GM12878 (cell line): ENCODE data around the gene URAD.

Experiments
- BCL11A ChIP-seq: IDR thresholded peaks from 2 replicates; pipeline ENCODE4 v1.6.1; 2011; ENCODE audit warnings: low read depth, low read length
- CBX3 ChIP-seq: fragments of 200-600 bp; sonication (generic); IDR thresholded peaks from 2 replicates; pipeline ENCODE4 v1.6.1; 2016; ENCODE audit warnings: low read depth, borderline replicate concordance
- CHD2 ChIP-seq: IDR thresholded peaks from 2 replicates; pipeline ENCODE4 v1.6.1; 2011; ENCODE audit warnings: low read depth, low read length, improper control_type of control experiment, borderline replicate concordance
- EGR1 ChIP-seq, 2 experiments: IDR thresholded peaks; 1 replicate in 1 of 2; 2 replicates in 1 of 2; pipeline ENCODE4 v1.6.1; 2011 to 2012; ENCODE audit warnings: low read depth in 2 of 2, low read length in 2 of 2, borderline replicate concordance in 1 of 2, mild to moderate bottlenecking in 1 of 2, moderate library complexity in 1 of 2
- ETV6 ChIP-seq, 2 experiments: fragments of 450-650 bp in 1 of 2; IDR thresholded peaks in 1 of 2; conservative IDR thresholded peaks in 1 of 2; 2 replicates each; pipeline ENCODE4 v1.6.1; 2014; ENCODE audit warnings: antibody characterized with exemption in 1 of 2, borderline replicate concordance in 1 of 2, low read depth in 1 of 2, mild to moderate bottlenecking in 1 of 2, moderate library complexity in 1 of 2
- JUNB ChIP-seq: IDR thresholded peaks from 2 replicates; pipeline ENCODE4 v1.6.1; 2016; ENCODE audit warnings: antibody characterized with exemption, mild to moderate bottlenecking
- KDM1A ChIP-seq: fragments of 200-600 bp; sonication (generic); IDR thresholded peaks from 2 replicates; pipeline ENCODE4 v1.6.1; 2016; ENCODE audit warnings: borderline replicate concordance
- NFXL1 ChIP-seq: fragments of 450-650 bp; IDR thresholded peaks from 2 replicates; pipeline ENCODE4 v1.6.1; 2017; ENCODE audit warnings: antibody characterized with exemption, mild to moderate bottlenecking, borderline replicate concordance
- POLR2A ChIP-seq: IDR thresholded peaks from 2 replicates; pipeline ENCODE4 v1.6.1; 2011; ENCODE audit warnings: low read depth, mild to moderate bottlenecking, low read length
- TCF3 ChIP-seq: IDR thresholded peaks from 2 replicates; pipeline ENCODE4 v1.6.1; 2012; ENCODE audit warnings: low read depth, mild to moderate bottlenecking, low read length, borderline replicate concordance; ENCODE audit not compliant: insufficient read depth
- TF ChIP-seq, protein P1 (sequence below), 3 experiments: IDR thresholded peaks in 2 of 3; conservative IDR thresholded peaks in 1 of 3; 2 replicates each; pipeline ENCODE4 v1.5.1; 2011; ENCODE audit warnings: low read depth in 3 of 3, low read length in 3 of 3, mild to moderate bottlenecking in 3 of 3, control low read depth in 2 of 3, moderate library complexity in 2 of 3, inconsistent platforms in 1 of 3, mixed read lengths in 1 of 3; ENCODE audit not compliant: control insufficient read depth in 2 of 3, insufficient read depth in 1 of 3; ENCODE audit errors: extremely low read depth in 1 of 3
- TF ChIP-seq, protein P2 (sequence below): IDR thresholded peaks from 2 replicates; pipeline ENCODE4 v1.6.1; 2012; ENCODE audit warnings: low read depth, low read length, improper control_type of control experiment
- TF ChIP-seq, protein P3 (sequence below): IDR thresholded peaks from 2 replicates; pipeline ENCODE4 v1.6.1; 2011; ENCODE audit warnings: low read depth, mild to moderate bottlenecking, low read length, moderate library complexity, borderline replicate concordance; ENCODE audit errors: extremely low read depth

DNA sequence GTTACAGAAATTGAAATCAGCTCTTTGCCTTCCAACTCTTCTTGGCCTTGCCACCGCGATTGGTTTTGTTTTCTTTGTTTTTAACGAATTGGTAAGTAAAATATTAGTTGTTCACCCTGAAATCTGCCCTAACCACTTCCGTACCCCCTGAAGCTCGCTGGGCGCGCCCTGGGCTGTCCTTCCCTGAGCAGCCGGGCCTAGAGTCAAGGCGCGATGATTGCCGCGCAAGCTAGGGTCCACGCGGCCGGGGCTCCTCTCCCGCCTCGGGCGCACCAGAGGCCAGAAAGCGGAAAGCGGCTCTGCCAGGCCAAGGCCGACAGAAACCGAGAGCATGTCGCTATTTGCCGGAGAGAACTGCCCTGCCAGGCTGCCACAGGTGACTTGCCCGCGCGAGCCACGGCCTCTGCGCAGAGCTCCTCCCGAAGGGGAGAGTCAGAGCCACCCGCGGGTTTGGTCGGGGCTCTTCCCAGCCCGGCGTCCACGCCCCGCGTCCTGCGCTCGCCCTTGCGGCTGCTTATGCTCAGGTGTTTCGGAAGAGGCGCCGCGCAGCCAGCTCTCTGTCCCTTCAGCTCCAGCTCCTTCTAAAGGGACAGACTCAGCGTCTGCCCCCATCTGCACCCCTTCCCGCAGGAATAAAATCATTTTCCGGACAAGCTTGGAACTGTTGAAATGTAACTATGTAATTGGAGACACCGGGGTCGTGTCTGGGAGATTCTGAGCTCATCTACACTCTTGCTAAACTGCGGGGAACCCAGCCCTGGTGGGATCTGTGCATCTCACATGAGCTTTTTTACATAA lies 12.7 kb downstream of the URAD start:
- TF ChIP-seq, protein P1, sequence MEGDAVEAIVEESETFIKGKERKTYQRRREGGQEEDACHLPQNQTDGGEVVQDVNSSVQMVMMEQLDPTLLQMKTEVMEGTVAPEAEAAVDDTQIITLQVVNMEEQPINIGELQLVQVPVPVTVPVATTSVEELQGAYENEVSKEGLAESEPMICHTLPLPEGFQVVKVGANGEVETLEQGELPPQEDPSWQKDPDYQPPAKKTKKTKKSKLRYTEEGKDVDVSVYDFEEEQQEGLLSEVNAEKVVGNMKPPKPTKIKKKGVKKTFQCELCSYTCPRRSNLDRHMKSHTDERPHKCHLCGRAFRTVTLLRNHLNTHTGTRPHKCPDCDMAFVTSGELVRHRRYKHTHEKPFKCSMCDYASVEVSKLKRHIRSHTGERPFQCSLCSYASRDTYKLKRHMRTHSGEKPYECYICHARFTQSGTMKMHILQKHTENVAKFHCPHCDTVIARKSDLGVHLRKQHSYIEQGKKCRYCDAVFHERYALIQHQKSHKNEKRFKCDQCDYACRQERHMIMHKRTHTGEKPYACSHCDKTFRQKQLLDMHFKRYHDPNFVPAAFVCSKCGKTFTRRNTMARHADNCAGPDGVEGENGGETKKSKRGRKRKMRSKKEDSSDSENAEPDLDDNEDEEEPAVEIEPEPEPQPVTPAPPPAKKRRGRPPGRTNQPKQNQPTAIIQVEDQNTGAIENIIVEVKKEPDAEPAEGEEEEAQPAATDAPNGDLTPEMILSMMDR (IDR thresholded peaks at IDR 0.05 in 2 of 3, conservative IDR thresholded peaks at IDR 0.05 in 1 of 3; ENCODE audit: control insufficient read depth in 2 of 3, extremely low read depth in 1 of 3, insufficient read depth in 1 of 3, low read depth in 3 of 3, low read length in 3 of 3): no peak
- TF ChIP-seq BCL11A (no peak), TCF3 (no peak), JUNB (no peak), ETV6 (conservative IDR thresholded peaks at IDR 0.05 in 1 of 2, IDR thresholded peaks at IDR 0.05 in 1 of 2; ENCODE audit: borderline replicate concordance in 1 of 2, low read depth in 1 of 2) (no peak), CHD2 (no peak), EGR1 (IDR thresholded peaks at IDR 0.05; ENCODE audit: borderline replicate concordance in 1 of 2, low read depth in 2 of 2, low read length in 2 of 2) (no peak), POLR2A (no peak), CBX3 (no peak), KDM1A (no peak), NFXL1 (no peak)
- TF ChIP-seq, protein P2, sequence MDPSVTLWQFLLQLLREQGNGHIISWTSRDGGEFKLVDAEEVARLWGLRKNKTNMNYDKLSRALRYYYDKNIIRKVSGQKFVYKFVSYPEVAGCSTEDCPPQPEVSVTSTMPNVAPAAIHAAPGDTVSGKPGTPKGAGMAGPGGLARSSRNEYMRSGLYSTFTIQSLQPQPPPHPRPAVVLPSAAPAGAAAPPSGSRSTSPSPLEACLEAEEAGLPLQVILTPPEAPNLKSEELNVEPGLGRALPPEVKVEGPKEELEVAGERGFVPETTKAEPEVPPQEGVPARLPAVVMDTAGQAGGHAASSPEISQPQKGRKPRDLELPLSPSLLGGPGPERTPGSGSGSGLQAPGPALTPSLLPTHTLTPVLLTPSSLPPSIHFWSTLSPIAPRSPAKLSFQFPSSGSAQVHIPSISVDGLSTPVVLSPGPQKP: no peak
- TF ChIP-seq, protein P3, sequence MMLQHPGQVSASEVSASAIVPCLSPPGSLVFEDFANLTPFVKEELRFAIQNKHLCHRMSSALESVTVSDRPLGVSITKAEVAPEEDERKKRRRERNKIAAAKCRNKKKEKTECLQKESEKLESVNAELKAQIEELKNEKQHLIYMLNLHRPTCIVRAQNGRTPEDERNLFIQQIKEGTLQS: no peak
